Measurements from ENCODE around the gene DIDO1. TPM values are rescaled to one million over a fixed set of nuclear protein-coding genes. Genes with fewer than 3 reads are reported as not detected.

Gene DIDO1
- total and polyA plus RNA-seq, 2 of the 13 experiments (the other 11 are each of a cell fraction or from before 2014, with no cell fraction given), result 75.0 to 75.1 TPM

DNA sequence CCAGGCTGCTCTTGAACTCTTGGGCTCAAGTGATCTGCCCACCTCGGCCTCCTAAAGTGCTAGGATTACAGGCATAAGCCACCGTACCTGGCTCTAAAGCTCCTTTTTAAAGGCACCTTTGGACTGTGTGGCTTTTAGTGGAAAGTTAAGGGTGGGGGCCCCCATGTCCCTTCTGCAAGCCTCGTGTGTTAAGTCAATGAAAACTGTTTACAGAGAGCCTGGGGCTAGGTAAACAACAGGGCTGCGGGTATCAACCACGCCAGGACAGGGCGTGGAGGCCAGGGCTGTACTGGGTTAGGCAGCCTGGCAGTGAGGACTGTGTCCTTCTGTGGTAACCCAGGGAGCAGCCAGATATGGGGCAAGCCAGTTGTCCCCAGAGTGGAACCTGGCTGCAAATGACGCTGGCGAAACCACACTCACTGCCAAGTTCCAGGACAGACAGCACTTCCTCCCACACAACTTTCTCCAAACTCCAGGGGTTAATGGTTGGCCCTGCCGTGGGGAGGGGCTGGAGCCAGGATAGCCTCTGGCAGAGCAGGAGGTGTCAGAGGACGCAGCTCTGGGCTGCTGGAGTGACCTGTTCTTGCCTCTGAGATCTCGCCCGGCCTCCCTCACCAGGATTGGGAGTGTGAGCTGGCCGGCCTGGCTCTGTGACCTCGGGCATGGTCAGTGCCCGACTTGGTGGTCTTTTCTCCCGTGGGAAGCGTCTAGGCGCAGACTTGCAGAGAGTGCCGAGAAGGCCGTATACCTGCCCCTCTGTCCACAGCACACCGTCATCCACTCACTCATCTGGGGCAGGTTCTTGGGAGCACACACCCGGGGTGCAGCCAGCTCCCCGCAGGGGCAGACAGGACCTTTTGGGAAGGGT is 29.4 kb upstream of the DIDO1 start (continued):
- TF ChIP-seq, protein P1, sequence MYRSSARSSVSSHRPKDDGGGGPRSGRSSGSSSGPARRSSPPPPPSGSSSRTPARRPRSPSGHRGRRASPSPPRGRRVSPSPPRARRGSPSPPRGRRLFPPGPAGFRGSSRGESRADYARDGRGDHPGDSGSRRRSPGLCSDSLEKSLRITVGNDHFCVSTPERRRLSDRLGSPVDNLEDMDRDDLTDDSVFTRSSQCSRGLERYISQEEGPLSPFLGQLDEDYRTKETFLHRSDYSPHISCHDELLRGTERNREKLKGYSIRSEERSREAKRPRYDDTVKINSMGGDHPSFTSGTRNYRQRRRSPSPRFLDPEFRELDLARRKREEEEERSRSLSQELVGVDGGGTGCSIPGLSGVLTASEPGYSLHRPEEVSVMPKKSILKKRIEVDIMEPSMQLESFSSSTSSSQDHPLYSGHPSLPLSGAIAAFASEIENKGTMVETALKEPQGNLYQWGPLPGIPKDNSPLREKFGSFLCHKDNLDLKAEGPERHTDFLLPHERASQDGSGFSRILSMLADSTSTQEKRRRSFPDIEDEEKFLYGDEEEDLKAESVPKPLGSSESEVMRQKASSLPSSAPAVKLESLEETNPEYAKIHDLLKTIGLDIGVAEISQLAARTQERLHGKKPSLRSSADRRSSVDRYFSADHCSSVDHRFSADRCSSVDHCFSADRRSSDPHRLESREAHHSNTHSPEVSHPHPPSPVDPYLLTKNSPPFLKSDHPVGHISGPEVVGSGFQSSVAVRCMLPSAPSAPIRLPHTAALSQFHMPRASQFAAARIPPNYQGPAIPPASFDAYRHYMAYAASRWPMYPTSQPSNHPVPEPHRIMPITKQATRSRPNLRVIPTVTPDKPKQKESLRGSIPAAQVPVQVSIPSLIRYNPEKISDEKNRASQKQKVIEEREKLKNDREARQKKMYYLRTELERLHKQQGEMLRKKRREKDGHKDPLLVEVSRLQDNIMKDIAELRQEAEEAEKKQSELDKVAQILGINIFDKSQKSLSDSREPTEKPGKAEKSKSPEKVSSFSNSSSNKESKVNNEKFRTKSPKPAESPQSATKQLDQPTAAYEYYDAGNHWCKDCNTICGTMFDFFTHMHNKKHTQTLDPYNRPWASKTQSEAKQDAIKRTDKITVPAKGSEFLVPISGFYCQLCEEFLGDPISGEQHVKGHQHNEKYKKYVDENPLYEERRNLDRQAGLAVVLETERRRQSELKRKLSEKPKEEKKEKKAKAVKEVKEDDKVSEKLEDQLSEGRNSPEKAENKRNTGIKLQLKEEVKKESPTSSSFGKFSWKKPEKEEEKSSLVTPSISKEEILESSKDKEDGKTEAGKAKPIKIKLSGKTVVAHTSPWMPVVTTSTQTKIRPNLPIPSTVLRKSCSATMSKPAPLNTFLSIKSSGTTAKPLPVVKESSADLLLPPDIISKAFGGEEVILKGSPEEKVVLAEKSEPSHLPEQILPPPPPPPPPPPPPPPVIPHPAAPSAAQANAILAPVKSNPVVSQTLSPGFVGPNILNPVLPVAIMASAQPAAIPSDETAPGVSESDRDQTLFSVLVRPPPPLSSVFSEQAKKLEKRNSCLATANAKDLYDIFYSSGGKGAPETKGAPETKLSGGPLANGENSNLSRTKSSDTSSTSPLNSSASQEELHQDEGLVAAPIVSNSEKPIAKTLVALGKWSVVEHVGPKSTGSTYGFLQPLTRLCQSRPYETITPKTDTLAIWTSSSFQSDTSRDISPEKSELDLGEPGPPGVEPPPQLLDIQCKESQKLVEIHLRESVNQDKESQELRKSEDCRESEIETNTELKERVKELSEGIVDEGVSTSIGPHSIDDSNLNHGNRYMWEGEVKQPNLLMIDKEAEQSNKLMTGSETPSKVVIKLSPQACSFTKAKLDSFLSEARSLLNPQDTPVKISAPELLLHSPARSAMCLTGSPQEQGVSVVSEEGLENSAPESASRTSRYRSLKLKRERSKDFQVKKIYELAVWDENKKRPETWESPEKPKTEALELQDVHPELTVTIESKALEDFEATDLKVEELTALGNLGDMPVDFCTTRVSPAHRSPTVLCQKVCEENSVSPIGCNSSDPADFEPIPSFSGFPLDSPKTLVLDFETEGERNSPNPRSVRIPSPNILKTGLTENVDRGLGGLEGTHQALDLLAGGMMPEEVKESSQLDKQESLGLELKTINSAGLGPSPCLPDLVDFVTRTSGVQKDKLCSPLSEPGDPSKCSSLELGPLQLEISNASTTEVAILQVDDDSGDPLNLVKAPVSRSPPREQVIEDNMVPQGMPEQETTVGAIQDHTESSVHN (CRISPR knock-in tag; IDR thresholded peaks at IDR 0.05), result peak; percentile 96; the same call in 1 of the 2 replicates
- TF ChIP-seq, protein P2, sequence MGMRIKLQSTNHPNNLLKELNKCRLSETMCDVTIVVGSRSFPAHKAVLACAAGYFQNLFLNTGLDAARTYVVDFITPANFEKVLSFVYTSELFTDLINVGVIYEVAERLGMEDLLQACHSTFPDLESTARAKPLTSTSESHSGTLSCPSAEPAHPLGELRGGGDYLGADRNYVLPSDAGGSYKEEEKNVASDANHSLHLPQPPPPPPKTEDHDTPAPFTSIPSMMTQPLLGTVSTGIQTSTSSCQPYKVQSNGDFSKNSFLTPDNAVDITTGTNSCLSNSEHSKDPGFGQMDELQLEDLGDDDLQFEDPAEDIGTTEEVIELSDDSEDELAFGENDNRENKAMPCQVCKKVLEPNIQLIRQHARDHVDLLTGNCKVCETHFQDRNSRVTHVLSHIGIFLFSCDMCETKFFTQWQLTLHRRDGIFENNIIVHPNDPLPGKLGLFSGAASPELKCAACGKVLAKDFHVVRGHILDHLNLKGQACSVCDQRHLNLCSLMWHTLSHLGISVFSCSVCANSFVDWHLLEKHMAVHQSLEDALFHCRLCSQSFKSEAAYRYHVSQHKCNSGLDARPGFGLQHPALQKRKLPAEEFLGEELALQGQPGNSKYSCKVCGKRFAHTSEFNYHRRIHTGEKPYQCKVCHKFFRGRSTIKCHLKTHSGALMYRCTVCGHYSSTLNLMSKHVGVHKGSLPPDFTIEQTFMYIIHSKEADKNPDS (CRISPR knock-in tag; IDR thresholded peaks at IDR 0.05), result no peak; the same call in 1 of the 2 replicates
- TF ChIP-seq NCOA1 (CRISPR knock-in tag; IDR thresholded peaks at IDR 0.05), result peak; percentile 67; the same call in 1 of the 2 replicates
- TF ChIP-seq ZNF75D (CRISPR knock-in tag; IDR thresholded peaks at IDR 0.05; ENCODE audit: borderline replicate concordance), result no peak
- TF ChIP-seq, protein P3, sequence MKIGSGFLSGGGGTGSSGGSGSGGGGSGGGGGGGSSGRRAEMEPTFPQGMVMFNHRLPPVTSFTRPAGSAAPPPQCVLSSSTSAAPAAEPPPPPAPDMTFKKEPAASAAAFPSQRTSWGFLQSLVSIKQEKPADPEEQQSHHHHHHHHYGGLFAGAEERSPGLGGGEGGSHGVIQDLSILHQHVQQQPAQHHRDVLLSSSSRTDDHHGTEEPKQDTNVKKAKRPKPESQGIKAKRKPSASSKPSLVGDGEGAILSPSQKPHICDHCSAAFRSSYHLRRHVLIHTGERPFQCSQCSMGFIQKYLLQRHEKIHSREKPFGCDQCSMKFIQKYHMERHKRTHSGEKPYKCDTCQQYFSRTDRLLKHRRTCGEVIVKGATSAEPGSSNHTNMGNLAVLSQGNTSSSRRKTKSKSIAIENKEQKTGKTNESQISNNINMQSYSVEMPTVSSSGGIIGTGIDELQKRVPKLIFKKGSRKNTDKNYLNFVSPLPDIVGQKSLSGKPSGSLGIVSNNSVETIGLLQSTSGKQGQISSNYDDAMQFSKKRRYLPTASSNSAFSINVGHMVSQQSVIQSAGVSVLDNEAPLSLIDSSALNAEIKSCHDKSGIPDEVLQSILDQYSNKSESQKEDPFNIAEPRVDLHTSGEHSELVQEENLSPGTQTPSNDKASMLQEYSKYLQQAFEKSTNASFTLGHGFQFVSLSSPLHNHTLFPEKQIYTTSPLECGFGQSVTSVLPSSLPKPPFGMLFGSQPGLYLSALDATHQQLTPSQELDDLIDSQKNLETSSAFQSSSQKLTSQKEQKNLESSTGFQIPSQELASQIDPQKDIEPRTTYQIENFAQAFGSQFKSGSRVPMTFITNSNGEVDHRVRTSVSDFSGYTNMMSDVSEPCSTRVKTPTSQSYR (CRISPR knock-in tag; IDR thresholded peaks at IDR 0.05; ENCODE audit: borderline replicate concordance), result peak; percentile 84; the same call in 1 of the 2 replicates
- TF ChIP-seq NBN (conservative IDR thresholded peaks at IDR 0.05), result no peak
- no peak for TF ChIP-seq ZNF780A (CRISPR knock-in tag; IDR thresholded peaks at IDR 0.05)
- peak; percentile 91; the same call in 1 of the 2 replicates for TF ChIP-seq KDM5B (CRISPR knock-in tag; IDR thresholded peaks at IDR 0.05; ENCODE audit: borderline replicate concordance)
- TF ChIP-seq NCOA2 (CRISPR knock-in tag; IDR thresholded peaks at IDR 0.05), result peak; percentile 96
- TF ChIP-seq MTA1 (CRISPR knock-in tag; IDR thresholded peaks at IDR 0.05; ENCODE audit: borderline replicate concordance), result peak; percentile 98
- TF ChIP-seq ZNF234 (CRISPR knock-in tag; conservative IDR thresholded peaks at IDR 0.05), result no peak
- peak; percentile 99 for TF ChIP-seq ZNF772 (CRISPR knock-in tag; IDR thresholded peaks at IDR 0.05)
- TF ChIP-seq MTF1 (CRISPR knock-in tag; IDR thresholded peaks at IDR 0.05), result no peak
- TF ChIP-seq, protein P4, sequence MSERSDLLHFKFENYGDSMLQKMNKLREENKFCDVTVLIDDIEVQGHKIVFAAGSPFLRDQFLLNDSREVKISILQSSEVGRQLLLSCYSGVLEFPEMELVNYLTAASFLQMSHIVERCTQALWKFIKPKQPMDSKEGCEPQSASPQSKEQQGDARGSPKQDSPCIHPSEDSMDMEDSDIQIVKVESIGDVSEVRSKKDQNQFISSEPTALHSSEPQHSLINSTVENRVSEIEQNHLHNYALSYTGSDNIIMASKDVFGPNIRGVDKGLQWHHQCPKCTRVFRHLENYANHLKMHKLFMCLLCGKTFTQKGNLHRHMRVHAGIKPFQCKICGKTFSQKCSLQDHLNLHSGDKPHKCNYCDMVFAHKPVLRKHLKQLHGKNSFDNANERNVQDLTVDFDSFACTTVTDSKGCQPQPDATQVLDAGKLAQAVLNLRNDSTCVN (CRISPR knock-in tag; IDR thresholded peaks at IDR 0.05; ENCODE audit: borderline replicate concordance), result peak; percentile 89

All from HepG2 (cell line).